Gastrocnemius medialis (tissue), 4 donors: ENCODE results near the gene IFT122. TPM values are rescaled to one million over a fixed set of nuclear protein-coding genes. Genes with fewer than 3 reads are reported as not detected.

ENCODE experiments used
- ATAC-seq, 2 donors: fragments of 150-250 bp; one replicate each; pipeline ENCODE4 v1.9.1; 2016
- DNase-seq, 2 donors: peaks; one replicate each; pipeline ENCODE4 v3.0.0-alpha.2; 2019
- H3K27ac ChIP-seq, 4 donors: fragments of 200-600 bp; sonication (generic); 1 replicate in 1 of 4; 2 replicates in 3 of 4; pipeline ENCODE4 v1.5.1; 2016 to 2018; ENCODE audit warnings: mild to moderate bottlenecking in 2 of 4, moderate library complexity in 1 of 4
- H3K27me3 ChIP-seq, 3 donors: fragments of 200-600 bp; sonication (generic) in 2 of 3; 1 replicate in 1 of 3; 2 replicates in 2 of 3; pipeline versions ENCODE4 v1.5.1 to v1.6.0; 2016 to 2019; ENCODE audit warnings: mild to moderate bottlenecking in 1 of 3, moderate library complexity in 1 of 3
- H3K36me3 ChIP-seq, 2 donors: fragments of 200-600 bp; sonication (generic) in 1 of 2; one replicate each; pipeline ENCODE4 v1.5.1; 2017 to 2018
- H3K4me1 ChIP-seq, 2 donors: fragments of 200-600 bp; sonication (generic) in 1 of 2; one replicate each; pipeline ENCODE4 v1.5.1; 2016 to 2017; ENCODE audit warnings: mild to moderate bottlenecking in 2 of 2
- H3K4me3 ChIP-seq, 4 donors: fragments of 200-600 bp; sonication (generic) in 3 of 4; 1 replicate in 1 of 4; 2 replicates in 3 of 4; pipeline ENCODE4 v1.5.1; 2016 to 2019; ENCODE audit warnings: mild to moderate bottlenecking in 2 of 4
- H3K9me3 ChIP-seq, 3 donors: fragments of 200-600 bp; sonication (generic) in 2 of 3; 1 replicate in 1 of 3; 2 replicates in 2 of 3; pipeline ENCODE4 v1.5.1; 2016 to 2019
- CTCF ChIP-seq, 5 experiments: fragments of 450-650 bp in 3 of 5; fragments of 200-600 bp in 2 of 5; sonication (generic) in 2 of 5; IDR thresholded peaks in 4 of 5; conservative IDR thresholded peaks in 1 of 5; 1 replicate in 4 of 5; 2 replicates in 1 of 5; pipeline ENCODE4 v1.5.1; 2016 to 2019; ENCODE audit warnings: antibody characterized with exemption in 5 of 5, mild to moderate bottlenecking in 3 of 5, moderate library complexity in 3 of 5
- POLR2A ChIP-seq, 2 donors: fragments of 450-650 bp; IDR thresholded peaks; one replicate each; pipeline ENCODE4 v1.6.1; 2017; ENCODE audit warnings: antibody characterized with exemption in 2 of 2, mild to moderate bottlenecking in 2 of 2, moderate library complexity in 2 of 2
- in situ Hi-C, 4 donors: fragments of 200-750 bp; cut with MboI; loops; one replicate each; pipeline versions ENCODE4 v1.15.0 to v1.8.0; 2017; ENCODE audit warnings: low sequenced_read_pairs in 4 of 4
- intact Hi-C: fragments of 100-400 bp; cut with DNase I; formaldehyde crosslinking; loops from one replicate; pipeline ENCODE4 v1.15.1; 2023; ENCODE audit warnings: low total_unique reads
- total RNA-seq, 4 donors: library from RNA; depleted of rRNA; stranded (reverse); fragments of >200 nt; gene quantifications; one replicate each; pipeline versions ENCODE4 v1.1.0 to v1.2.3, GENCODE V29; 2016

The IFT122 gene
- total RNA-seq, 4 donors from 2014 or later: 4.6 to 16.4 (median 5.9) TPM

GRCh38 chr3:129530251-129530791 lies 90.3 kb downstream of the IFT122 start:
- in situ Hi-C loops: no loop called here
- no peak for ATAC-seq
- no peaks in the 10 kb centered on the region for H3K27me3 ChIP-seq
- TF ChIP-seq POLR2A (IDR thresholded peaks at IDR 0.05) (no peak), CTCF (IDR thresholded peaks at IDR 0.05 in 4 of 5, conservative IDR thresholded peaks at IDR 0.05 in 1 of 5) (no peak)
- H3K4me3 ChIP-seq: no peak overlapping the region
- H3K27ac ChIP-seq: no peak overlapping the region
- intact Hi-C loops: no loop called here
- H3K4me1 ChIP-seq: no peaks in the 10 kb centered on the region
- H3K36me3 ChIP-seq: no peaks in the 10 kb centered on the region
- H3K9me3 ChIP-seq: no peaks in the 10 kb centered on the region
- no peak for DNase-seq

- H3K36me3 ChIP-seq: no peaks in the 10 kb centered on the region
- no peak overlapping the region for H3K27ac ChIP-seq
- H3K27me3 ChIP-seq: no peaks in the 10 kb centered on the region
- in situ Hi-C loops (no loop called here), intact Hi-C loops (no loop called here)
- DNase-seq: no peak
- H3K9me3 ChIP-seq: no peaks in the 10 kb centered on the region
- no peaks in the 10 kb centered on the region for H3K4me1 ChIP-seq
- H3K4me3 ChIP-seq: no peak overlapping the region
- TF ChIP-seq CTCF (IDR thresholded peaks at IDR 0.05 in 4 of 5, conservative IDR thresholded peaks at IDR 0.05 in 1 of 5) (no peak), POLR2A (IDR thresholded peaks at IDR 0.05) (no peak)
- no peak for ATAC-seq
Observed at GRCh38 chr3:129530821-129531220, 90.8 kb downstream of the IFT122 start.

GRCh38 chr3:129531699-129532098 lies 91.7 kb downstream of the IFT122 start:
- H3K4me3 ChIP-seq: no peak overlapping the region
- H3K27me3 ChIP-seq: no peaks in the 10 kb centered on the region
- TF ChIP-seq POLR2A (IDR thresholded peaks at IDR 0.05): no peak
- no peak for TF ChIP-seq CTCF (IDR thresholded peaks at IDR 0.05 in 4 of 5, conservative IDR thresholded peaks at IDR 0.05 in 1 of 5)
- DNase-seq (no peak), ATAC-seq (no peak)
- H3K4me1 ChIP-seq: no peaks in the 10 kb centered on the region
- in situ Hi-C loops: no loop called here
- intact Hi-C loops: no loop called here
- H3K36me3 ChIP-seq: no peaks in the 10 kb centered on the region
- no peak overlapping the region for H3K27ac ChIP-seq
- no peaks in the 10 kb centered on the region for H3K9me3 ChIP-seq

- in situ Hi-C loops: no loop called here
- no peaks in the 10 kb centered on the region for H3K4me1 ChIP-seq
- H3K9me3 ChIP-seq: no peaks in the 10 kb centered on the region
- intact Hi-C loops: no loop called here
- H3K4me3 ChIP-seq: no peak overlapping the region
- DNase-seq (no peak), ATAC-seq (no peak)
- H3K27me3 ChIP-seq: no peaks in the 10 kb centered on the region
- H3K36me3 ChIP-seq: no peaks in the 10 kb centered on the region
- H3K27ac ChIP-seq: no peak overlapping the region
- TF ChIP-seq CTCF (IDR thresholded peaks at IDR 0.05 in 4 of 5, conservative IDR thresholded peaks at IDR 0.05 in 1 of 5) (no peak), POLR2A (IDR thresholded peaks at IDR 0.05) (no peak)
Observed at GRCh38 chr3:129532261-129532660, 92.2 kb downstream of the IFT122 start.

GRCh38 chr3:129533406-129533805 lies 93.4 kb downstream of the IFT122 start:
- TF ChIP-seq POLR2A (IDR thresholded peaks at IDR 0.05) (no peak), CTCF (IDR thresholded peaks at IDR 0.05 in 4 of 5, conservative IDR thresholded peaks at IDR 0.05 in 1 of 5) (no peak)
- no peaks in the 10 kb centered on the region for H3K4me1 ChIP-seq
- H3K9me3 ChIP-seq: no peaks in the 10 kb centered on the region
- no peaks in the 10 kb centered on the region for H3K36me3 ChIP-seq
- no peak overlapping the region for H3K4me3 ChIP-seq
- H3K27ac ChIP-seq: no peak overlapping the region
- ATAC-seq: no peak
- in situ Hi-C loops: no loop called here
- H3K27me3 ChIP-seq: no peaks in the 10 kb centered on the region
- no peak for DNase-seq
- intact Hi-C loops: no loop called here
